HEK293 (cell line): ENCODE measurements around the gene TRAPPC1.

Experiments
- CTCF ChIP-seq: fragments of 450-650 bp; formaldehyde crosslinking; IDR thresholded peaks from 2 replicates; pipeline ENCODE4 v1.5.1; 2016; ENCODE audit warnings: missing biosample characterization, missing genetic modification characterization
- GLI2 ChIP-seq: fragments of 450-650 bp; formaldehyde crosslinking; IDR thresholded peaks from 2 replicates; pipeline ENCODE4; 2017; ENCODE audit warnings: missing biosample characterization, missing genetic modification characterization, low read depth, borderline replicate concordance
- SCRT1 ChIP-seq: fragments of 450-650 bp; formaldehyde crosslinking; IDR thresholded peaks from 2 replicates; pipeline ENCODE4 v1.5.1; 2016; ENCODE audit warnings: missing biosample characterization, missing genetic modification characterization, borderline replicate concordance
- TCF7L2 ChIP-seq: IDR thresholded peaks from 2 replicates; pipeline ENCODE4 v1.6.1; 2011; ENCODE audit warnings: low read depth, mild to moderate bottlenecking, inconsistent platforms, low read length, moderate library complexity, borderline replicate concordance
- YY1 ChIP-seq: fragments of 450-650 bp; formaldehyde crosslinking; IDR thresholded peaks from 2 replicates; pipeline ENCODE4 v1.5.1; 2018; ENCODE audit warnings: missing biosample characterization, missing genetic modification characterization
- ZBTB1 ChIP-seq: fragments of 450-650 bp; formaldehyde crosslinking; IDR thresholded peaks from 2 replicates; pipeline ENCODE4 v1.5.1; 2016; ENCODE audit warnings: missing biosample characterization, missing genetic modification characterization
- ZNF121 ChIP-seq: fragments of 450-650 bp; formaldehyde crosslinking; IDR thresholded peaks from 2 replicates; pipeline ENCODE4 v1.5.1; 2016; ENCODE audit warnings: missing biosample characterization, missing genetic modification characterization
- ZNF146 ChIP-seq: fragments of 450-650 bp; formaldehyde crosslinking; IDR thresholded peaks from 2 replicates; pipeline ENCODE4 v1.5.1; 2016; ENCODE audit warnings: missing biosample characterization, missing genetic modification characterization
- ZNF302 ChIP-seq: fragments of 450-650 bp; formaldehyde crosslinking; IDR thresholded peaks from 2 replicates; pipeline ENCODE4 v1.5.1; 2016; ENCODE audit warnings: missing biosample characterization, missing genetic modification characterization, low read depth
- ZNF549 ChIP-seq: fragments of 450-650 bp; IDR thresholded peaks from 2 replicates; pipeline ENCODE4 v1.5.1; 2018; ENCODE audit warnings: missing biosample characterization, missing genetic modification characterization, mild to moderate bottlenecking, inconsistent platforms, moderate library complexity
- ZNF580 ChIP-seq: fragments of 450-650 bp; formaldehyde crosslinking; IDR thresholded peaks from 2 replicates; pipeline ENCODE4 v1.5.1; 2016; ENCODE audit warnings: missing biosample characterization, missing genetic modification characterization
- TF ChIP-seq, protein P1 (sequence below): fragments of 450-650 bp; formaldehyde crosslinking; IDR thresholded peaks from 2 replicates; pipeline ENCODE4 v1.5.1; 2016; ENCODE audit warnings: missing biosample characterization, missing genetic modification characterization

DNA sequence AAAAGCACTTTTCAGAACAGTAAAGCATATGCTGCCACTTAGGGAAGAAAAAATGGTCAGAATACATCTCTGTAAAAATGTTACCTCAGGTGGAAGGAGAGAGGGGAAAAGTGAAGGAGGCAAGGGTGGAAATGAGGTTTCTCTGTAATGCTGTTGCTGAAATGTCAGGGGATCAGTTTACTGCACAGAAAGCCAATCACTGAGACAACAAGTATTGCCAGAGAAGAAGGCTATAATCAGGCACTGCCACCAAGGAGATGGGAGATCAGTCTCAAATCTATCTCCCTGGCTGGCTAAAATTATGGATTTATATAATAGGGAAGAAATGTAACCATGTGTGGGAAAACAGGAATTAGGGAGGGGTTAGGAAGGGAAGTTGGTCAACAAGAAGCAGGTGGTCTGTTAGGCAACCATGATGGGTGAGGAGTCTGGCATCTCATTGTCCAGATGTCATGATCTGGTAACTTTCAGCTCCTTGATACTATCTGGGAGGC is 42.9 kb upstream of the TRAPPC1 start:
- TF ChIP-seq TCF7L2 = no peak
- no peak for TF ChIP-seq CTCF (tag by site-specific recombination)
- TF ChIP-seq ZBTB1 = no peak
- TF ChIP-seq ZNF121 (tag by site-specific recombination) = no peak
- no peak for TF ChIP-seq GLI2 (tag by site-specific recombination)
- no peak for TF ChIP-seq ZNF549 (tag by site-specific recombination)
- TF ChIP-seq YY1 = no peak
- TF ChIP-seq ZNF580 (tag by site-specific recombination) = no peak
- no peak for TF ChIP-seq ZNF146
- TF ChIP-seq, protein P1, sequence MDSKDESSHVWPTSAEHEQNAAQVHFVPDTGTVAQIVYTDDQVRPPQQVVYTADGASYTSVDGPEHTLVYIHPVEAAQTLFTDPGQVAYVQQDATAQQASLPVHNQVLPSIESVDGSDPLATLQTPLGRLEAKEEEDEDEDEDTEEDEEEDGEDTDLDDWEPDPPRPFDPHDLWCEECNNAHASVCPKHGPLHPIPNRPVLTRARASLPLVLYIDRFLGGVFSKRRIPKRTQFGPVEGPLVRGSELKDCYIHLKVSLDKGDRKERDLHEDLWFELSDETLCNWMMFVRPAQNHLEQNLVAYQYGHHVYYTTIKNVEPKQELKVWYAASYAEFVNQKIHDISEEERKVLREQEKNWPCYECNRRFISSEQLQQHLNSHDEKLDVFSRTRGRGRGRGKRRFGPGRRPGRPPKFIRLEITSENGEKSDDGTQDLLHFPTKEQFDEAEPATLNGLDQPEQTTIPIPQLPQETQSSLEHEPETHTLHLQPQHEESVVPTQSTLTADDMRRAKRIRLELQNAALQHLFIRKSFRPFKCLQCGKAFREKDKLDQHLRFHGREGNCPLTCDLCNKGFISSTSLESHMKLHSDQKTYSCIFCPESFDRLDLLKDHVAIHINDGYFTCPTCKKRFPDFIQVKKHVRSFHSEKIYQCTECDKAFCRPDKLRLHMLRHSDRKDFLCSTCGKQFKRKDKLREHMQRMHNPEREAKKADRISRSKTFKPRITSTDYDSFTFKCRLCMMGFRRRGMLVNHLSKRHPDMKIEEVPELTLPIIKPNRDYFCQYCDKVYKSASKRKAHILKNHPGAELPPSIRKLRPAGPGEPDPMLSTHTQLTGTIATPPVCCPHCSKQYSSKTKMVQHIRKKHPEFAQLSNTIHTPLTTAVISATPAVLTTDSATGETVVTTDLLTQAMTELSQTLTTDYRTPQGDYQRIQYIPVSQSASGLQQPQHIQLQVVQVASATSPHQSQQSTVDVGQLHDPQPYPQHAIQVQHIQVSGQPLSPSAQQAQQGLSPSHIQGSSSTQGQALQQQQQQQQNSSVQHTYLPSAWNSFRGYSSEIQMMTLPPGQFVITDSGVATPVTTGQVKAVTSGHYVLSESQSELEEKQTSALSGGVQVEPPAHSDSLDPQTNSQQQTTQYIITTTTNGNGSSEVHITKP (tag by site-specific recombination) = no peak
- TF ChIP-seq ZNF302 = no peak
- no peak for TF ChIP-seq SCRT1 (tag by site-specific recombination)
